ENCODE results near the gene ABCC2.

GRCh38 chr10:99742254-99742653 is 40.2 kb upstream of the ABCC2 start:
- TF ChIP-seq POLR2A (IDR thresholded peaks at IDR 0.05), result no peak
- TF ChIP-seq, protein P1, sequence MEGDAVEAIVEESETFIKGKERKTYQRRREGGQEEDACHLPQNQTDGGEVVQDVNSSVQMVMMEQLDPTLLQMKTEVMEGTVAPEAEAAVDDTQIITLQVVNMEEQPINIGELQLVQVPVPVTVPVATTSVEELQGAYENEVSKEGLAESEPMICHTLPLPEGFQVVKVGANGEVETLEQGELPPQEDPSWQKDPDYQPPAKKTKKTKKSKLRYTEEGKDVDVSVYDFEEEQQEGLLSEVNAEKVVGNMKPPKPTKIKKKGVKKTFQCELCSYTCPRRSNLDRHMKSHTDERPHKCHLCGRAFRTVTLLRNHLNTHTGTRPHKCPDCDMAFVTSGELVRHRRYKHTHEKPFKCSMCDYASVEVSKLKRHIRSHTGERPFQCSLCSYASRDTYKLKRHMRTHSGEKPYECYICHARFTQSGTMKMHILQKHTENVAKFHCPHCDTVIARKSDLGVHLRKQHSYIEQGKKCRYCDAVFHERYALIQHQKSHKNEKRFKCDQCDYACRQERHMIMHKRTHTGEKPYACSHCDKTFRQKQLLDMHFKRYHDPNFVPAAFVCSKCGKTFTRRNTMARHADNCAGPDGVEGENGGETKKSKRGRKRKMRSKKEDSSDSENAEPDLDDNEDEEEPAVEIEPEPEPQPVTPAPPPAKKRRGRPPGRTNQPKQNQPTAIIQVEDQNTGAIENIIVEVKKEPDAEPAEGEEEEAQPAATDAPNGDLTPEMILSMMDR (IDR thresholded peaks at IDR 0.05), result no peak
